Medulla oblongata (tissue), 1 donor: ENCODE results near the gene SLC38A10.
A peak's percentile ranks its signal among the peaks of the same experiment; 100 is the strongest.

Experiments used
- DNase-seq: peaks from one replicate; pipeline ENCODE4 v3.0.0-alpha.2; 2015; ENCODE audit errors: extremely low spot score

SLC38A10 gene

GRCh38 chr17:81298991-81299738 is 4.1 kb upstream of the SLC38A10 start:
- no peak for DNase-seq

GRCh38 chr17:81298325-81298990 is 3.4 kb upstream of the SLC38A10 start:
- DNase-seq: no peak

GRCh38 chr17:81295676-81296381 is 722 bp upstream of the SLC38A10 start:
- DNase-seq: no peak

- DNase-seq: no peak
Measured at GRCh38 chr17:81294512-81295030, 536 bp downstream of the SLC38A10 start.

GRCh38 chr17:81292450-81292849 is 2.7 kb downstream of the SLC38A10 start:
- DNase-seq: no peak

- DNase-seq: peak; percentile 54
Measured at GRCh38 chr17:81291662-81292061, 3.4 kb downstream of the SLC38A10 start.

GRCh38 chr17:81290230-81290629 is 4.9 kb downstream of the SLC38A10 start:
- no peak for DNase-seq

- DNase-seq: no peak
Measured at GRCh38 chr17:81289627-81290026, 5.5 kb downstream of the SLC38A10 start.

GRCh38 chr17:81288715-81289114 is 6.4 kb downstream of the SLC38A10 start:
- DNase-seq: no peak

GRCh38 chr17:81287741-81288430 is 7.2 kb downstream of the SLC38A10 start:
- no peak for DNase-seq

- DNase-seq: no peak
Measured at GRCh38 chr17:81287152-81287551, 8.0 kb downstream of the SLC38A10 start.

GRCh38 chr17:81286491-81287145 is 8.5 kb downstream of the SLC38A10 start:
- no peak for DNase-seq

GRCh38 chr17:81285894-81286293 is 9.2 kb downstream of the SLC38A10 start:
- DNase-seq: no peak

GRCh38 chr17:81285179-81285878 is 9.8 kb downstream of the SLC38A10 start:
- peak; percentile 71 for DNase-seq

- no peak for DNase-seq
Measured at GRCh38 chr17:81282876-81283275, 12.2 kb downstream of the SLC38A10 start.

GRCh38 chr17:81282141-81282540 is 13.0 kb downstream of the SLC38A10 start:
- DNase-seq: no peak

- DNase-seq: no peak
Measured at GRCh38 chr17:81280571-81280970, 14.5 kb downstream of the SLC38A10 start.

GRCh38 chr17:81279278-81280275 is 15.5 kb downstream of the SLC38A10 start:
- DNase-seq: no peak

GRCh38 chr17:81278831-81279230 is 16.3 kb downstream of the SLC38A10 start:
- no peak for DNase-seq
